HG03280 (cell line): ENCODE measurements around the gene CRIM1.

Experiments used
- ATAC-seq: cut with Tn5 transposase; IDR thresholded peaks from one replicate; pipeline ENCODE4 v1.9.1; 2021; ENCODE audit warnings: mild to moderate bottlenecking, moderate library complexity; ENCODE audit not compliant: unreplicated experiment

The CRIM1 gene

GRCh38 chr2:36393738-36394256 is 38.2 kb downstream of the CRIM1 start:
- ATAC-seq, result no peak

DNA sequence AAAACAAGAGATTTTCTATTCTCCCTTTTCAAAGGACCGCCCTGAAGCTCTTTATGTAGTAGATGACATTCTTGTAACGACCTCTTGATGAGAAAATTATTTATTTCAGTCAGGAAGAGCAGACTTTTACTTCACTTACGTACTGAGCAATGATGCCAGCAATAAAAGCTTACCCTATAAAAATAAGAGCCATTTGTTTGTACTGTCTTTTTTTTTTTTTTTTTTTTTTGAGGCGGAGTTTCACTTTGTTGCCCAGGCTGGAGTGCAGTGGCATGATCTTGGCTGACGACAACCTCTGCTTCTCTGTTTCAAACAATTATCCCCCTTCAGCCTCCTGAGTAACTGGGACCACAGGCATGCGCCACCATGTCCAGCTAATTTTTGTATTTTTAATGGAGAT is 39.2 kb downstream of the CRIM1 start:
- ATAC-seq, result no peak

DNA sequence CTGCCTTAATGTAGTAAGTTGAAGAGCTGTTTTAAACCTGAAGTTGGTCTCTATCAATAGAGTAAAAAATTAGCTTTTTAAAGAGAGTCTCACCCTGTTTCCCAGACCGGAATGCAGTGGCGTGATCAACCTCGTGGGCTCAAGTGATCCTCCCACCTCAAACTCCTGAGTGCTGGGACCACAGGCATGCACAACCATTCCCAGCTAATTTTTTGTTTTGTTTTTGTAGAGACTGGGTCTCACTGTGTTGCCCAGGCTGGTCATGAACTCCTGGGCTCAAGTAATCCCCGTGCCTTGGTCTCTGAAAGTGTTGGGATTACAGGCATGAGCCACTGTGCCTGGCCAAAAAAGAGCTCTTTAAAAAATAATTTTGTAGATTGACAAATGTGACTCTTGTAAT is 40.3 kb downstream of the CRIM1 start:
- no peak for ATAC-seq

DNA sequence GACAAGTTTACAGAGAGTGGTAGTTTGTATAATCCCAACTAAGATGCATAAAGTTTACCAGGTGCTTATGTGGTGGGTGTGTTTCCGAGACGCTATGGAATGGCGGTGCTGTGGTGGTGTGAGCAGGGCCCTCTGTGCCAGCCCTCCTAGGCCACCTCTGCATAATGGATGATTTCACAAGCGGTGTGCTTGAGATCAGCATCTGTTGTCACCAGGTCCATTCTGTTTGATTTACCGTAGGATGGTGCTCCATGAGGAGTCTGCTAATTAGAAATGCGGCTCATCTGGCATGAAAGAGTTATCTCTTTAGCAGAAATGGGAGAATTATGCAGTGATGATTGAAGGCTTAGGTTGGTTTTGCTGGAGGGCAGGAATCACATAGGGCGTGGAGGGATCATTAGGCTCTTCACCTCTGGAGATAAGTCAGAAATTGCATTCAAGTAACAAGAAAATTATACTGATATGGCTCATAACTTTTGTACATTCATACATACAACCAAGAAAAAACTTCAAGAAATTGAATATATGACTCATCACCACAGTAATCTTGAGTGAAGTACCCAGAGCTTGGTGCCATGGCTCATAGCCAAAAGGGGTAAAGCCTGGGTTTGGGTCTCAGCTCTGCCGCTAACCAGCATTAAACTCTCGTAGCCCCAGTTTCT is 41.4 kb downstream of the CRIM1 start:
- ATAC-seq, result no peak

DNA sequence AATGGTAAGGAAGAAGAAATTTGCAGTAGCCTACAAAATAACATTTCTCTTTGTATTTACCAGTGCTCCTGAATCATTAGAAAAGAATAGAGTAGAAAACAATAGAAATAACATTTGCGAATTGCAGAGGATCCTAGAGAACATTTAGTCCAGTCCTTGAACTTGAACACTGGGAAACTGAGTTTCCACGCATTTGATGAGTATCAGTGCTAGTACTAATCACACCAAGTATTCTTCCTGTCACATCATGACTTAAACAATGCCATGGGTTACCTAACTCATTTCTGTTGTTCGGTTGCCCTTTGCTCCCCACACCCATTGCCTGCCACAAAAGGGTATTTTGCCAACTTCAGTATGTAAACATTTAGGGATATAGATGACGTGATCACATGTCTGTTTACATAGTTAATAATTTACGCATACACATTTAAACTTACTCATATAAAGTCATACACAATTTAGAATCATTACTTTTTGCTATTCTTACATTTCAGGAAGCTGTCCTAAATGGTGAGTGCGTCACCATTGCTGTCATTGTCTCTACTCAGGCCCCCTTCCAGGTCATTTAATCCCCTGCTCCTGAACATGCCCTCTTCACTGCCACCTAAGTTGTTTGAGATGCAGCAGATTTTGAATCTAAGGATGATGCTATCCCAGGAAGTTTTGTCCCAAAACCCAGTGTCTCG is 42.3 kb downstream of the CRIM1 start:
- ATAC-seq, result no peak

GRCh38 chr2:36399050-36399449 is 43.5 kb downstream of the CRIM1 start:
- no peak for ATAC-seq

- ATAC-seq, result no peak
Measured at GRCh38 chr2:36403675-36404230, 48.2 kb downstream of the CRIM1 start.

DNA sequence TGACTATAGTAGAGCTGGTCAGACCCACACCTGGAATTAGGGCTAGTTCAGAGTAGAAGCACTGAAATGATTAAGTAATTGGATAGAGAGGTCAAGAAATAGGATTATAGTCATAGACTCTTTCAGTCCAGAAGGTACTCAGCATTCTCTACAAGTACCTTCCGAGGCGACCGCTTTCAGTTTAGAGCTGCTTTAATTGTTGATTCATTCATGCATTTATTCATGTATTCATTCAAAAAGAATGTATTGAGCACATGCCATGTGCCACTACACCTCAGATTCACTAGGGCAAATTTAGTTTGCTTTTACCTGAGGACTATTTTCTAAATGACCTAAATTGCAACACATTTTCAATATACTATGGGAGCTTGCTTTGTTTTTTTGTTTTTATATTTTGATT is 48.7 kb downstream of the CRIM1 start:
- ATAC-seq, result no peak

GRCh38 chr2:36404754-36405153 is 49.2 kb downstream of the CRIM1 start:
- no peak for ATAC-seq

- ATAC-seq, result no peak
Measured at GRCh38 chr2:36405183-36405582, 49.6 kb downstream of the CRIM1 start.

GRCh38 chr2:36406296-36406695 is 50.7 kb downstream of the CRIM1 start:
- no peak for ATAC-seq

DNA sequence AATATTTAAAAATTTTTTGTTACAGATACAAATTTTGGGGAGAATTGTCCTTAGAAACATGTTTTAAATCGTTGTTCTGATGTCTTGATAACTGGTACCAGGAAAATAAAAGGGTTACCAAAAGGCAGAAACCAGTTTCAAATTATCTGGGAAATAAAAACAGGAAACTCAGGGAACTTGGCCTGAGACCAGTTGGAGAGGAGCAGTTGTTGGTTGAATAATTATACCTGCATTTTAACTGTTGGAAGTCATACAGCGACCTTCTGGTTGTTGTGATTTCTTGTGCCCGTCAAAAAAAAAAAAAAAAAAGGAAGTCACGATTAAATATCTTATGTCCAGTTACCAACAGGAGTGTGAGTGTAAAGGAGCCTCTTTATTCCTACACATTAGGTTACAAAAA is 51.8 kb downstream of the CRIM1 start:
- ATAC-seq, result no peak

DNA sequence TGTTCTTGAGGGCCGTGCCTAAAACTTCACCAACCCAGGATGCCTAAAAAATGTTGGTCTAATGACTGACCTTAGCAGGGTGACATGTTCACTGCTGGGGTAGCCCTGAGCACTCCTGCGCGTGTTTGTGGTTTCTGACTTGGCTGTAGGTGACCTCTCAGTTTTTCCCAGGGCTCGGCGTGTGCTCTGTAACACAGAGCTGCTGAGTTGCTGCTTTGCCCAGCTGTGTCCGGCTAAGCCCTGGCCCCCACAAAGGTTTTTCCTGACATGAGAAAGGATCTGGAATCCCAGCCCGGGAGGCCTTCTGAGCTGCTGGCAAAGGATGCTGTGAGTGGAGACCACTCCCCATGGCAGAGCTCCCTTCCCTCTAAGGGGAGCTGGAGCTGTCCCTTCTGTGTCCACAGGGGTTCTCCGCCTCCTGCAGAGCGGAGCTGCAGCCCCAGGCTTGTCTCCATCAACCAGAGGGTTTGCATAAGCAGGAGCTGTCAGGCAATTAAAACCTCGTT is 52.7 kb downstream of the CRIM1 start:
- no peak for ATAC-seq

DNA sequence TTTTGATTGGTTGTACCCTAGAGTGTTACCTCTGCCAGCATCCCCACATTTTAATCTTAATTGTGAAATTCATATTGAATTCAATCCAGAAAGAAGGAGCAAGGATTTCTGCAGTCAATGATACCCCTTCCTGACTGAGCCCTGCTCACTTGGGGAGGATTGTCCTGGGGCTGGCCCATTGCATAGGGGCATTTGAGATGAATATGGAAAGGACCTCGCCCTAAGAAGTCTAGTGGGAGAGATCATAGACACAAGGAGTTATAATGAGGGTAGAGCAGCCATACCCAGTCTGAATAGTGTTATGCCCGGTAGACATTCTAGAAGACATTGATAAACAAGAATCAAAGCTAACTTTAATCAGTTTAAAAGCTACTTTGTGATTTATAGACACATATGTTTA is 53.8 kb downstream of the CRIM1 start:
- ATAC-seq, result no peak

- ATAC-seq, result no peak
Measured at GRCh38 chr2:36409935-36410334, 54.4 kb downstream of the CRIM1 start.

DNA sequence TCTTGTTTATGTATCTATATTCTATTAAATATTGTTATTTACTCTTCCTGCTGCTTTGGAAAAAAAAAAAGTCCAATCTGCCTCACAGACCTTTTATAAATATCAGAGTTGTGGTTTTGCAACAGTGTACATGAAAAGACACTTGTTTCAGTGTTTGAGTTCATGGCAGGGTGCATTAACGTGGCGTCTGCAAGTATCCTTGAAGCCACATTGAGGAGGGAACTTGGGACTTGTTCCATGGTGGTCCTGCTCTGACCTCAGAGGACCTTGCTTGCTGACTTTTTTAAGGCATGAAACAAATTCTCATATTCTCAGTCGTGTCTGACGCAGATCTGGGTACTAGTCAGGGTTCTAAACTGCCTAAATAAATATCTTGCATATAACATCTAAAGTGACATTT is 55.1 kb downstream of the CRIM1 start:
- no peak for ATAC-seq

- ATAC-seq, result no peak
Measured at GRCh38 chr2:36411962-36412444, 56.4 kb downstream of the CRIM1 start.

DNA sequence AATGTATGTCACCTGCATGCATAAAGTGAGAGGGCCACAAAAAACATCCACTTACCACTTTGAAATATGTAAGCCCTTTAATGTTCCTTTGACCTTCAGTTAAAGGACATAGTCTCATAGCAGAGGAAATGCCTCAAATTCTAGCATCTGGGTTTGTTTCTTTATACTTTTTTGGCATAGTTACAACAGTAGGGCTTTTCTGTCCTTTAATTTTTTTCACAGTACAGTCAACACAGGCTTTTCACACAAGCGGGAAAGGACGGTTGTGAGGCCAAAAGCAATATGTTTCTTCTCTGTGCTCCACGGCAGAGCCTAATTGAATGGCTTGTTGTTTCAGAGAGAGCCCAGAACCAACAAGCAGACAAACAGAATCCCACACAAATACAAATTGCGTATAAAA is 57.6 kb downstream of the CRIM1 start:
- ATAC-seq, result no peak

DNA sequence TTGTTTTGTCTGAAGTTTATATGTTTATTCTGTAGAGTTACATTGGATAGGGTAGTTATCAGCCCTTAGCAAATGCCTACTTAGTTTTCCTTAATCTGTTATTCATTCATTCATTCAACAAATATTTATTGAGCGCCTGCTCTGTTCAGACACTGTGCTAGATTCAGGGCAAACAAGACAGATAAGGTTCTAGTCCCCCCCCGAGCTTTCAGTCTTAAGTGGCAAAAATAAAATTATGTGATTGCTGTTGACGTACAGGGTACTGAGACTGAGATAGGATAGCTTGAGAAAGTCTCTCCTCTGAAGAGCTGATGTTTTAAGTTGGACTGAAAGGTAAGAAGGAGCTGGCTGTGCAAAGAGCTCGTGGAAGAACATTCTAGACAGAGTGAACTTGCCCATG is 58.7 kb downstream of the CRIM1 start:
- ATAC-seq, result no peak

GRCh38 chr2:36415381-36416022 is 59.9 kb downstream of the CRIM1 start:
- ATAC-seq, result no peak

- no peak for ATAC-seq
Measured at GRCh38 chr2:36416370-36417165, 61.0 kb downstream of the CRIM1 start.
